PC-3 (cell line): ENCODE results near the gene GMDS. TPM values are rescaled to one million over a fixed set of nuclear protein-coding genes. Genes with fewer than 3 reads are reported as not detected.

Experiments
- ATAC-seq: fragments of 200-7000 bp; cut with Tn5 transposase; 2 replicates; pipeline ENCODE4 v1.9.1; 2020; ENCODE audit warnings: mild to moderate bottlenecking, moderate library complexity
- BruUV-seq: library from RNA; stranded (reverse); fragments of 400-500 nt; replicated peaks from 2 replicates; lab custom pipeline; 2021; lab: Mats Ljungman, UMichigan
- CTCF ChIA-PET: fragments of 300-600 bp; sonication (Branson Sonifier 250); formaldehyde crosslinking; loops from one replicate; lab custom pipeline; 2022; ENCODE audit warnings: antibody characterized with exemption; lab: Charles Lee
- POLR2A ChIA-PET: fragments of 300-600 bp; sonication (Branson Sonifier 250); formaldehyde crosslinking; loops from one replicate; lab custom pipeline; 2022; ENCODE audit warnings: antibody characterized with exemption; ENCODE audit not compliant: unreplicated experiment; lab: Charles Lee
- DNase-seq: peaks from one replicate; pipeline ENCODE4 v3.0.0-alpha.2; 2015
- H2AFZ ChIP-seq: fragments of 300-600 bp; sonication (generic); 2 replicates; pipeline ENCODE4 v1.6.0; 2016; ENCODE audit warnings: antibody characterized with exemption, low read length
- H3F3A ChIP-seq: fragments of 300-600 bp; sonication (generic); one replicate; pipeline ENCODE4 v1.6.0; 2017; ENCODE audit warnings: antibody characterized with exemption, low read length, control low read depth, mild to moderate bottlenecking; ENCODE audit not compliant: unreplicated experiment
- H3K27ac ChIP-seq: fragments of 300-600 bp; sonication (generic); 2 replicates; pipeline ENCODE4 v1.5.1; 2016; ENCODE audit warnings: mild to moderate bottlenecking, low read length
- H3K27me3 ChIP-seq: fragments of 300-600 bp; sonication (generic); 2 replicates; pipeline ENCODE4 v1.6.1; 2016; ENCODE audit warnings: low read length, mixed read lengths
- H3K36me3 ChIP-seq: fragments of 300-600 bp; sonication (generic); 2 replicates; pipeline ENCODE4 v1.6.1; 2016; ENCODE audit warnings: low read depth, mixed run types, low read length, mixed read lengths
- H3K4me1 ChIP-seq: fragments of 300-600 bp; sonication (generic); 2 replicates; pipeline ENCODE4 v1.5.1; 2016; ENCODE audit warnings: low read length; ENCODE audit not compliant: insufficient read depth
- H3K4me2 ChIP-seq: fragments of 300-600 bp; sonication (generic); 2 replicates; pipeline ENCODE4 v1.6.0; 2016; ENCODE audit warnings: low read length
- H3K4me3 ChIP-seq: fragments of 300-600 bp; sonication (generic); 2 replicates; pipeline ENCODE4 v1.5.1; 2016; ENCODE audit warnings: mild to moderate bottlenecking, low read length, mixed read lengths
- H3K79me2 ChIP-seq: fragments of 300-600 bp; sonication (generic); 2 replicates; pipeline ENCODE4 v1.6.1; 2017; ENCODE audit warnings: low read length, mixed read lengths
- H3K9ac ChIP-seq: fragments of 300-600 bp; sonication (generic); 2 replicates; pipeline ENCODE4 v1.6.0; 2016; ENCODE audit warnings: mild to moderate bottlenecking, low read length
- H3K9me2 ChIP-seq: fragments of 300-600 bp; sonication (generic); replicated peaks from 2 replicates; pipeline ENCODE4 v1.6.1; 2016; ENCODE audit warnings: mixed run types, low read length, mixed read lengths
- H3K9me3 ChIP-seq: fragments of 300-600 bp; sonication (generic); 2 replicates; pipeline ENCODE4 v1.6.1; 2016; ENCODE audit warnings: low read length, mixed read lengths
- H4K20me1 ChIP-seq: fragments of 300-600 bp; sonication (generic); 2 replicates; pipeline ENCODE4 v1.6.1; 2016; ENCODE audit warnings: low read length, mixed read lengths
- CTCF ChIP-seq: fragments of 300-600 bp; sonication (generic); conservative IDR thresholded peaks from 2 replicates; pipeline ENCODE4 v1.5.1; 2017; ENCODE audit warnings: antibody characterized with exemption, low read depth, mild to moderate bottlenecking, low read length
- EZH2 ChIP-seq: fragments of 300-600 bp; sonication (generic); IDR thresholded peaks from one replicate; pipeline ENCODE4 v1.6.1; 2017; ENCODE audit warnings: antibody characterized with exemption, mild to moderate bottlenecking, low read length; ENCODE audit not compliant: unreplicated experiment
- EZH2phosphoT487 ChIP-seq: fragments of 300-600 bp; sonication (generic); IDR thresholded peaks from 2 replicates; pipeline ENCODE4 v1.6.1; 2018; ENCODE audit warnings: mild to moderate bottlenecking, antibody characterized with exemption, low read length, borderline replicate concordance
- intact Hi-C: fragments of 100-400 bp; cut with micrococcal nuclease; formaldehyde crosslinking; loops from 2 replicates; pipeline ENCODE4 v1.9.0; 2023
- total RNA-seq: library from RNA; depleted of rRNA; stranded (reverse); fragments of >200 nt; gene quantifications from 2 replicates; pipeline ENCODE4 v1.2.3, GENCODE V29; 2014

GMDS gene
- total RNA-seq, 1 experiment from 2014 or later, result 18.3 TPM

DNA sequence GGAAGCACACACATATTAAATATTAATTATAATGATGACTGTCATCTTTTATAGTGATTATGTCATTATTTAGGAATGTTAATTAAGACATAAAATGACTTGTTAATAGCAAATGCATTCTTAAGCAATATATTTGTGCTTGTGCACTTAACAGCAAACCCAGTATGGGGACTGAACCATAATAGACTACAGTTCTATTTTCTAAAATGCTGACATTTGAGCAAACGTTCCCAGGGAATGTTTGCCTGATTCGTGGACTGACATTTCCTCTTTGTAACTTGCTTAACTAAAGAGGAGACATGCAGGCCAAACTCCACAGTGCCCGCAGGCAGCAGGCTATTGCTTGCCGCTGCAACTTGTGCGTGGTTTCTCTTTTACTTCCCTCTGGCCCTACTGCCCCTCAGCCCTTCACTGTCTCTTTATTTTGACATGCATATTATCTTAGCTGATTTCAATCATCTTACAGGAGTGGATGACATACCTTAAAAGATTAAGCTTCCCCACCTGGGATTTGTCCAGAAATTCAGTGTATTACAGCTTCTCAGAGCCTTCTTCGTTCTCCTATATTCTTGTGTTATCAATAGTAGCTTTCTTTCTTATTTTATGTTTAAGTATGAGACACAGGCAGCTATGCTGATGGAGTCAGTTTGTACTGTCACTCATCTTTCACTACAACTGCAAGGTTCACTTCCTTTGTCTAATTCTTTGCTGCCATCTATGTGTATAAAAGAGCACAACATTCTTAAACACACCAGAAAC, 141.5 kb downstream of the GMDS start:
- Histone ChIP-seq H3K4me3 (no peak overlapping the region), H3K27me3 (no peaks in the 10 kb centered on the region), H3K27ac (no peak overlapping the region), H3K4me1 (peaks cover 4% of the 10 kb centered on the region; the same call in 1 of the 2 replicates), H3K9me2 (no peaks in the 10 kb centered on the region), H3K36me3 (no peaks in the 10 kb centered on the region), H3K79me2 (no peaks in the 10 kb centered on the region), H3F3A (no peaks in the 10 kb centered on the region), H4K20me1 (no peaks in the 10 kb centered on the region), H2AFZ (no peak overlapping the region), H3K9ac (no peak overlapping the region), H3K4me2 (no peak overlapping the region), H3K9me3 (no peaks in the 10 kb centered on the region)
- BruUV-seq, result no TSS peak
- ChIA-PET POLR2A (interaction anchor here (0.6 kb wide), 1 partner anchor 519 kb away, joined by 3 read pairs; no protein-coding TSS in a partner anchor), CTCF (interaction anchor here (0.6 to 1.2 kb wide), 8 partner anchors 30 to 493 kb away, joined by 3 to 11 read pairs (median 3); no protein-coding TSS in a partner anchor)
- intact Hi-C loops, result loop anchor here (1.0 to 10.0 kb wide), 7 partner anchors 93 to 500 kb away; partner anchors contain the start of gene FOXC1
- TF ChIP-seq CTCF, result peak; percentile 85
- TF ChIP-seq EZH2, result no peak
- TF ChIP-seq EZH2phosphoT487, result no peak
- ATAC-seq (peak; percentile 90), DNase-seq (peak; percentile 71)

- Histone ChIP-seq H3K9me2 (no peaks in the 10 kb centered on the region), H3K36me3 (no peaks in the 10 kb centered on the region), H3K4me2 (no peak overlapping the region), H3K4me1 (peaks cover 4% of the 10 kb centered on the region; the same call in 1 of the 2 replicates), H3K9me3 (no peaks in the 10 kb centered on the region), H3K27me3 (no peaks in the 10 kb centered on the region), H3K9ac (no peak overlapping the region), H2AFZ (no peak overlapping the region), H4K20me1 (no peaks in the 10 kb centered on the region), H3K79me2 (no peaks in the 10 kb centered on the region), H3K4me3 (no peak overlapping the region), H3F3A (no peaks in the 10 kb centered on the region), H3K27ac (no peak overlapping the region)
- no TSS peak for BruUV-seq
- ATAC-seq (no peak), DNase-seq (no peak)
- ChIA-PET CTCF (no interaction called here), POLR2A (no interaction called here)
- intact Hi-C loops, result loop anchor here (5.0 to 10.0 kb wide), 4 partner anchors 151 to 416 kb away; no protein-coding TSS in a partner anchor
- TF ChIP-seq EZH2, result no peak
- no peak for TF ChIP-seq EZH2phosphoT487
- no peak for TF ChIP-seq CTCF
These were observed 142.4 kb downstream of the GMDS start for GRCh38 chr6:2102966-2103365.

- intact Hi-C loops, result loop anchor here (5.0 to 10.0 kb wide), 4 partner anchors 150 to 415 kb away; no protein-coding TSS in a partner anchor
- no peak overlapping the region for H3K4me3 ChIP-seq
- no peak overlapping the region for H3K4me2 ChIP-seq
- H3K27ac ChIP-seq, result no peak overlapping the region
- DNase-seq, result no peak
- H3K79me2 ChIP-seq, result no peaks in the 10 kb centered on the region
- peaks cover 4% of the 10 kb centered on the region; the same call in 1 of the 2 replicates for H3K4me1 ChIP-seq
- ChIA-PET POLR2A (no interaction called here), CTCF (no interaction called here)
- H3K36me3 ChIP-seq, result no peaks in the 10 kb centered on the region
- BruUV-seq, result no TSS peak
- no peaks in the 10 kb centered on the region for H3K9me3 ChIP-seq
- no peaks in the 10 kb centered on the region for H3K9me2 ChIP-seq
- H2AFZ ChIP-seq, result no peak overlapping the region
- no peak for ATAC-seq
- no peak overlapping the region for H3K9ac ChIP-seq
- H3F3A ChIP-seq, result no peaks in the 10 kb centered on the region
- H3K27me3 ChIP-seq, result no peaks in the 10 kb centered on the region
- H4K20me1 ChIP-seq, result no peaks in the 10 kb centered on the region
- TF ChIP-seq EZH2 (no peak), CTCF (no peak), EZH2phosphoT487 (no peak)
These were observed 143.0 kb downstream of the GMDS start for GRCh38 chr6:2102316-2102883.
